Measurements from ENCODE around the gene B3GALT4. TPM values are rescaled to one million over a fixed set of nuclear protein-coding genes. Genes with fewer than 3 reads are reported as not detected.

B3GALT4 gene
- total and polyA plus RNA-seq, 2 of the 13 experiments (the other 11 are each of a cell fraction or from before 2014, with no cell fraction given) = 0.04 to 0.27 TPM

DNA sequence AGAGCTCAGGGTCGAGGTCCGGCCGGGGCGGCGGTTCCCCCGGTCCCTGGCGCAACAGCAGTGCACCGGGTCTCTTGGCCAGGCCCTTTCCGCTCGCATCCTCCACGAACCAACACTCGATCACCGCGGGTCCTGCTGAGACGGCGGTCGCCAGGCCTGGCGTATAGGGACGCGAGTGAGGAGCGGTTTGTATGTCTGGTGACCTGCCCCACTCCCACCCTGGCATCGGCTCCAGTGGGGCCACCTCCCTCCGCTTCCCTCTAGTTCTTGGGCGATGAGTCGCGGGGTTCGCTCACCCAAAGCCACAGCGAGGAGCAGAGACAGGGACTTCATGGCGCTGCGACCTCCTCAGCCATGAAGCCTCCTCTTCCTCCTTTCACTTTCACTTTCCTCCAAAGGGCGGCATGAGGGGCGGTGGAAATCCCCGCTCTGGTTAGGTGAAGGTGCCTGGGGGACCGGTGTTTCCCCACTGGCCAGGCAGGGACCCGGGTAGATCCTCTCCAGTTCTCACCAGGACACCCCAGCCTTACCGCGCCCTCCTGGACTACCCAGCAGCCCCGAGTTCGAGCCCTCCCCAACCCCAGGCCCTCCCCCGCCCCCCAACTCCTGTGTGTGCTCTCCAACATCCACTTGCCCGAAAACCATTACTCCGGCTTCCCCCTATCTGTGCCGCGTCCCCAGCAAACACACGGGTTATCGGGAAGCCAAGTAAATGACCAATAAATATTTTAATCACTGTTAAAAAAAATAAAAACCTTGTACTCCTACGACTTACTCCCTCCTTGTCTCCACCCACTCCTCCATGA, 37.0 kb downstream of the B3GALT4 start, which contains the start of gene TAPBP (continued):
- TF ChIP-seq, protein P1, sequence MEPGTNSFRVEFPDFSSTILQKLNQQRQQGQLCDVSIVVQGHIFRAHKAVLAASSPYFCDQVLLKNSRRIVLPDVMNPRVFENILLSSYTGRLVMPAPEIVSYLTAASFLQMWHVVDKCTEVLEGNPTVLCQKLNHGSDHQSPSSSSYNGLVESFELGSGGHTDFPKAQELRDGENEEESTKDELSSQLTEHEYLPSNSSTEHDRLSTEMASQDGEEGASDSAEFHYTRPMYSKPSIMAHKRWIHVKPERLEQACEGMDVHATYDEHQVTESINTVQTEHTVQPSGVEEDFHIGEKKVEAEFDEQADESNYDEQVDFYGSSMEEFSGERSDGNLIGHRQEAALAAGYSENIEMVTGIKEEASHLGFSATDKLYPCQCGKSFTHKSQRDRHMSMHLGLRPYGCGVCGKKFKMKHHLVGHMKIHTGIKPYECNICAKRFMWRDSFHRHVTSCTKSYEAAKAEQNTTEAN (CRISPR knock-in tag; conservative IDR thresholded peaks at IDR 0.05) = no peak
- TF ChIP-seq NR3C1 (CRISPR knock-in tag; IDR thresholded peaks at IDR 0.05) (no peak), KDM6A (CRISPR knock-in tag; IDR thresholded peaks at IDR 0.05; ENCODE audit: low read depth) (no peak), ESRRA (CRISPR knock-in tag; IDR thresholded peaks at IDR 0.05; ENCODE audit: low read depth) (peak; percentile 39; the same call in 1 of the 2 replicates), HMGA1 (CRISPR knock-in tag; conservative IDR thresholded peaks at IDR 0.05) (no peak), MBD4 (IDR thresholded peaks at IDR 0.05; ENCODE audit: borderline replicate concordance, low read length) (no peak), ZFP90 (CRISPR knock-in tag; IDR thresholded peaks at IDR 0.05; ENCODE audit: borderline replicate concordance) (0 out of 2 replicates have a peak, but pooled peaks have one; percentile 42), LCORL (IDR thresholded peaks at IDR 0.05) (no peak), LCORL (CRISPR knock-in tag; IDR thresholded peaks at IDR 0.05) (0 out of 2 replicates have a peak, but pooled peaks have one; percentile 11), CC2D1A (CRISPR knock-in tag; IDR thresholded peaks at IDR 0.05) (0 out of 2 replicates have a peak, but pooled peaks have one; percentile 71), HOXD1 (CRISPR knock-in tag; IDR thresholded peaks at IDR 0.05) (no peak), ZNF652 (CRISPR knock-in tag; IDR thresholded peaks at IDR 0.05; ENCODE audit: borderline replicate concordance, low read depth) (no peak), RORA (CRISPR knock-in tag; IDR thresholded peaks at IDR 0.05) (no peak), ZFP36L2 (CRISPR knock-in tag; IDR thresholded peaks at IDR 0.05) (0 out of 2 replicates have a peak, but pooled peaks have one; percentile 47), MZF1 (CRISPR knock-in tag; IDR thresholded peaks at IDR 0.05; ENCODE audit: borderline replicate concordance) (0 out of 2 replicates have a peak, but pooled peaks have one; percentile 55), SP2 (CRISPR knock-in tag; IDR thresholded peaks at IDR 0.05) (no peak; the same call in 1 of the 2 replicates), TARDBP (CRISPR knock-in tag; IDR thresholded peaks at IDR 0.05) (no peak), ZNF549 (CRISPR knock-in tag; IDR thresholded peaks at IDR 0.05) (no peak), NCOA5 (CRISPR knock-in tag; IDR thresholded peaks at IDR 0.05) (no peak)
- TF ChIP-seq, protein P2, sequence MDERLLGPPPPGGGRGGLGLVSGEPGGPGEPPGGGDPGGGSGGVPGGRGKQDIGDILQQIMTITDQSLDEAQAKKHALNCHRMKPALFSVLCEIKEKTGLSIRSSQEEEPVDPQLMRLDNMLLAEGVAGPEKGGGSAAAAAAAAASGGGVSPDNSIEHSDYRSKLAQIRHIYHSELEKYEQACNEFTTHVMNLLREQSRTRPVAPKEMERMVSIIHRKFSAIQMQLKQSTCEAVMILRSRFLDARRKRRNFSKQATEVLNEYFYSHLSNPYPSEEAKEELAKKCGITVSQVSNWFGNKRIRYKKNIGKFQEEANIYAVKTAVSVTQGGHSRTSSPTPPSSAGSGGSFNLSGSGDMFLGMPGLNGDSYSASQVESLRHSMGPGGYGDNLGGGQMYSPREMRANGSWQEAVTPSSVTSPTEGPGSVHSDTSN (CRISPR knock-in tag; IDR thresholded peaks at IDR 0.05) = no peak
- TF ChIP-seq, protein P3, sequence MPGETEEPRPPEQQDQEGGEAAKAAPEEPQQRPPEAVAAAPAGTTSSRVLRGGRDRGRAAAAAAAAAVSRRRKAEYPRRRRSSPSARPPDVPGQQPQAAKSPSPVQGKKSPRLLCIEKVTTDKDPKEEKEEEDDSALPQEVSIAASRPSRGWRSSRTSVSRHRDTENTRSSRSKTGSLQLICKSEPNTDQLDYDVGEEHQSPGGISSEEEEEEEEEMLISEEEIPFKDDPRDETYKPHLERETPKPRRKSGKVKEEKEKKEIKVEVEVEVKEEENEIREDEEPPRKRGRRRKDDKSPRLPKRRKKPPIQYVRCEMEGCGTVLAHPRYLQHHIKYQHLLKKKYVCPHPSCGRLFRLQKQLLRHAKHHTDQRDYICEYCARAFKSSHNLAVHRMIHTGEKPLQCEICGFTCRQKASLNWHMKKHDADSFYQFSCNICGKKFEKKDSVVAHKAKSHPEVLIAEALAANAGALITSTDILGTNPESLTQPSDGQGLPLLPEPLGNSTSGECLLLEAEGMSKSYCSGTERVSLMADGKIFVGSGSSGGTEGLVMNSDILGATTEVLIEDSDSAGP (CRISPR knock-in tag; IDR thresholded peaks at IDR 0.05; ENCODE audit: borderline replicate concordance) = peak; percentile 84; the same call in 1 of the 2 replicates
- TF ChIP-seq, protein P4, sequence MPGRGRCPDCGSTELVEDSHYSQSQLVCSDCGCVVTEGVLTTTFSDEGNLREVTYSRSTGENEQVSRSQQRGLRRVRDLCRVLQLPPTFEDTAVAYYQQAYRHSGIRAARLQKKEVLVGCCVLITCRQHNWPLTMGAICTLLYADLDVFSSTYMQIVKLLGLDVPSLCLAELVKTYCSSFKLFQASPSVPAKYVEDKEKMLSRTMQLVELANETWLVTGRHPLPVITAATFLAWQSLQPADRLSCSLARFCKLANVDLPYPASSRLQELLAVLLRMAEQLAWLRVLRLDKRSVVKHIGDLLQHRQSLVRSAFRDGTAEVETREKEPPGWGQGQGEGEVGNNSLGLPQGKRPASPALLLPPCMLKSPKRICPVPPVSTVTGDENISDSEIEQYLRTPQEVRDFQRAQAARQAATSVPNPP (CRISPR knock-in tag; IDR thresholded peaks at IDR 0.05) = no peak
- TF ChIP-seq, protein P5, sequence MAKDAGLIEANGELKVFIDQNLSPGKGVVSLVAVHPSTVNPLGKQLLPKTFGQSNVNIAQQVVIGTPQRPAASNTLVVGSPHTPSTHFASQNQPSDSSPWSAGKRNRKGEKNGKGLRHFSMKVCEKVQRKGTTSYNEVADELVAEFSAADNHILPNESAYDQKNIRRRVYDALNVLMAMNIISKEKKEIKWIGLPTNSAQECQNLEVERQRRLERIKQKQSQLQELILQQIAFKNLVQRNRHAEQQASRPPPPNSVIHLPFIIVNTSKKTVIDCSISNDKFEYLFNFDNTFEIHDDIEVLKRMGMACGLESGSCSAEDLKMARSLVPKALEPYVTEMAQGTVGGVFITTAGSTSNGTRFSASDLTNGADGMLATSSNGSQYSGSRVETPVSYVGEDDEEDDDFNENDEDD (CRISPR knock-in tag; IDR thresholded peaks at IDR 0.05; ENCODE audit: borderline replicate concordance) = no peak
